Fibroblast of skin of right quadriceps (primary cell): Measurements from ENCODE around the gene NSDHL.
"Not testable (repeated sequence)": the region's sequence is repeated elsewhere in the genome, so short reads cannot be mapped to it uniquely, and the experiment has no call there.

Source experiments
- DNase-seq: peaks from one replicate; pipeline ENCODE4 v3.0.0-alpha.2; 2013

NSDHL gene

DNA sequence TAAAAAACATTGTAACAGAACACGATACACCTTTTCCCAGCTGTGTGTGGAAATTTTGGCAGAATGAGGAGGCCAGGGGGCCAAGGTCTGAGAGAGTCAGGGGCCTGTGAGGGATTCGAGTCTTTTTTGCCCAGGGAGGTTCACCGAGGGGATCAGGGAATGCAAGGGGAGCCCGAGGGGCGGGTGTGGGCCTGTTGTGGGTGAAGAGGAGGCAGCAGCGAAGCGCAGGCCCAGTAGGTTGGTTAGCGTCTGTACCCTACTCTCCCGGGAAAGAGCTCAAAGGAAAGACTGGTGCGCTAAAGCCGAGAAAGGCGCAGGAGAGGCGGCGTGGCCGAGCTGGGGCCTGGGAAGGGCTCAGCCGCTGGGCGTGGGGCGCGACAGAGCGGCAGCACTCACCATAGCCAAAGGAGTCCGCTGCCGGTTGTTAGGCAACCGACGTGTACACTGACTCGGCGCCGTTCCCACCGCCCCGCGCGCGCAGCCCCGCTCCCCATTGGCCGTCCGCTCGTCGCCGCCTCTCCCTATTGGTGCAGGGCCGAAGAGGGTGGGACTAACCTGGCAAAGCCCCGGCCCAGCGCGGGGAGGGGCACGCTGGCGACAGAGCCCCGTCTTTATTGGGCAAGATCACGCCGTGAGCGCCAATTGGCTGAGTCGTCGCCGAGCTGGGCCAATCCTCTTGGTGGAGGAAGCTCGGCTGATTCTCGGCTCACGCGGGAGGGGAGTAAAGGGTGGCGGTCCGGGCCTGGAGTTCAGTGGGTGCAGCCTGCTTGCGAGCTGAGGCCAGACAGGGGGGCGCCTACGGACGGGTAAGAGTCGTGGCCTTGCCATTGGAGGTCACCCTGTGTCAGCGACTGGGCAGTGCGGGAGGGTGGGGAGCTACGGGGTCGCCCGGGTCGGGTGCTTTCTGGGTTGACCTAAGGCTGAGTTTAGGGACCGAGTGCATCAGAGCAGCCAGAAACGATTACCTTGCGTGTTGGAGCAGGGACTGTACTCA lies at the start of gene NSDHL, which contains the start of gene CETN2:
NSDHL (plus strand) TSS at position 752 of the 994 bp plus-strand sequence. CDS start 15,262 bp downstream, outside the sequence.
CETN2 (minus strand) TSS at position 446 of the 994 bp plus-strand sequence; CDS start at position 399, 47 bp downstream.
- DNase-seq: peak; percentile 94

DNA sequence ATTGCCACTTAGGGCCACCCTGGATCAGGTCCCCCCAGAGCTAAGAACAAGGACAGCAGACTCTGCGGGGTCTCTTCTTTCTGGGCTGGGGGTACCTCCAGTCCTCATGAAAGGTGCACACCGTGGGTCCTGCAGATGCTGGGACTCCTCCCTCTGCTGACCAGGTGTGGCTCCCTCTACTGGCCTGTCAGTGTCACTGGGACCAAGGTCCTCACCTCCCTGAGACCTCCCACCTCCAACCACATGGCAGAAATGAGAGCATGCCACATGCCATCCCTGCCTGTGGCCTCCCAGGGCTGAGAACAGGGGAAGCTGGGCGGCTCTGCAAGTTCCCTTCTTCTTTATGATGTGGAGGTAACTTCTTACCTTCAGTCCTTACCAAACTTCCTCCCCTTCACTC lies 43.8 kb upstream of the NSDHL start:
- DNase-seq: not testable (repeated sequence)

DNA sequence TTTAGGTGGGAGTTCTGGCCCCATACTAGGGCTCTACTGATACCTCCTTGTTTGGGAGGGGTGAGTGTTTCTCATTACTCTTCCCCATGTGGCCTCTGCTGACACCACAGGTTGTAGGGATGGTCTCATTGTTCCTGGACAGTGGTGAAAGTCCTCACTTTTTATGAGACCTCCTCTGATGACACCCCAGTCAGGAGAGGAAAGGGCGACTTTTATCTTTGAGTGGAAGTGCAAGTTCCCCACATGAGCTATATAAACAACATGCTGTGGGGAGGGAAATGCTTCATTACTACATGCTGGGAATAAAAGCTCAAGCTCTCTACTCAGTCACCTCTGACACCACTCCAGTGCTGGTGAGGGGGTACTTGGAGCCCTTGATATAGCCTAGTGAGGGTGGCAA lies 31.9 kb upstream of the NSDHL start:
- no peak for DNase-seq

DNA sequence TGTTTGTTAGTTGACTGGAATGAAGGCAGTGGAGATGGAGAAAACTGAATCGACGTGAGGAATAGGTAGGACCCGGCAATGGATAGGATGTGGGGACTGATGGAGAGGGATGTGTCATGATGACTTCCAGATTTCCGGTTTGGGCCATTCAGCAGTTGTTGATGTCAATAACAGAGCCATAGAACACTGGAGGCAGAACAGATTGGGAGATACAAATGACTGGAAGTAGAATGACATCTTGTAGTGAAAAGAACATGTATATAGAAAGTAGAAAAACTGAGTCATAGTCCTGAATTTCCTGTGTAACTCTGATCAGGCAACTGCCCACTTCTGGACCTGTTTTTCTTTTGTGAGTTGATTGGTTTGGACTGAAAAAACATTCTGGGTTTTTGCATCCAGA lies 24.8 kb upstream of the NSDHL start:
- DNase-seq: no peak

DNA sequence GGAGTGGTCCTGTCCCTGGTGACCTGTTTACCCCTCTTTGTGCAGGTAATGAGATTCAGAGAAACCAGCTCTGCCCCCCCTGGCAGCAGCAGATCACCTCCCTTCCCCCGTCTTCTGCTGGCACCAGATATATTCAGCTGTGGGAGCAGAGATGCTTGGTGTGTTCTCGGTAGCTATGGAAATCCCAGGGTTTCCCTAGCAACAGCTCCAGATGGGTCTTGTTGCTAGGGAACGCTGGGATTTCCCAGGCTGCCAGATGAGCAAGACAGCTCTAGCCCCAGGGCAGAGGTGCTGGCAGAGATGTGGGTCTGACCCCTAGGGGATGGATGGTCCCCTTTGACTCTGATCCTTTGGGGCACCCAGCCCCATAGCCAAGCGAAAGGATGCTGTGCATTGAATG lies 20.5 kb upstream of the NSDHL start:
- no peak for DNase-seq

DNA sequence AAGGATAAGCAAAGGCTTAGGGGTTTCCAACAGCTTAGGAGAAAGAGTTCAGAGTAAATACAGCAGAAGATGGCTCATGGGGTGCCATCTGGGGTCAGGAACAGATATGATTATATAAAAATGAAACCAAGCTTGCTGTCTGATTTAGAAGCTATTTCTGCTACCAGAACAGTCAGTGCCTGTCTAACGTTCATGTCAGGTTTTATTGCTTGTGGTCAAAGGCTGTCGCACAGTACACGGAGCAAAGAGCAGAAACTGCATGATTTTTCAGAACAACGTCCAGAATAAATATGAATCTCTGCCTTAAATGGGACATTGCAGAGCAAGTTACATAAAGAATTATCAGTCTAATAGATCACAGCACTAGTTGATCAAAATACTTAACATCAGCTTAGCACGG lies 17.7 kb upstream of the NSDHL start:
- no peak for DNase-seq

DNA sequence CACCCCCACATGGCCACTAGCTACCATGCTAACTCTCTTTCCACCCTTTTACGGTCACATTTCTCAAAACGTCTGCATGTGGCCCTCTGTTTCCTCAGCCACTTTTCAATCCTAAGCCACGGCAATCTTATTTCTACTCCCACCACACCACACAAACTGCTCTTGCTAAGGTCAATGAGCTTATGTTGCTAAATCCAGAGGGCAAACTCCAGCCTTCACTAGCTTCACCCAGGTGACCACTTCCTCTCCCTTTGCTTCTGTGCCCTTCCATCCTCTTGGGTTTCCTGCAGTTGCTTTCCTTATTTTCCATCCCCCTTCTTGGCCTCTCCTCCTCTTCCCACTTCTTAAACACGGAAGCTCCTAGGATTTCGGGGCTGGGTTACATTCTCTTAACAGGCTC lies 16.8 kb upstream of the NSDHL start:
- no peak for DNase-seq

DNA sequence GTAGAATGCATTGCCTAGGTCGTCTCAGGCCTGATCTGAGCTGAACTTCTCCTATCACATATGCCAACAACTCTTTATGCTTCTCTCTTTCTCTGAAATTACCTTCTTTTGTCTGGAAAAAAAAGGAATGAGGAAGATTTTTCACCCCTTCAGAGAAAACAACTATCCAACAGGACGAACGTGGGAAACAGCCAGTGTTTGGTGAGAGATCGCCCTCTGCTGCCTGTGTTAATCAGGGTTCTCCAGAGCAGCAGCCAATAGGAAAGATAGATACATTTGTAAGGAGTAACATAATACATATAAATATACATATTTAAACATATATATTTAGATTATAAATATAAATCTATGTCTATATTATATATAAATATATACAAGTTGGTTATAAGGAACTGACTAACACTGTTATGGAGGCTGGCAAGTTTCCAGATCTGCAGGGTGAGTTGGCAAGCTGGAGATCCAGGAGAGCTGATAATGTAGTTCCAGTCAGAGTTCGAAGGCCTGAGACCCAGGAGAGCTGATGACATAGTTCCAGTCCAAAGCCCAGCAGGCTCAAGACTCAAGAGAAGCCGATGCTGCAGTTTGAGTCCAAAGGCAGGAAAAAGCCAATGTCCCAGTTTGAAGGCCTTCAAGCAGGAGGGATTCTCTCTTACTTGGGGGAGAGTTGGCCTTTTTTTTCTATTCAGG lies 13.6 kb upstream of the NSDHL start:
- DNase-seq: peak; percentile 44

DNA sequence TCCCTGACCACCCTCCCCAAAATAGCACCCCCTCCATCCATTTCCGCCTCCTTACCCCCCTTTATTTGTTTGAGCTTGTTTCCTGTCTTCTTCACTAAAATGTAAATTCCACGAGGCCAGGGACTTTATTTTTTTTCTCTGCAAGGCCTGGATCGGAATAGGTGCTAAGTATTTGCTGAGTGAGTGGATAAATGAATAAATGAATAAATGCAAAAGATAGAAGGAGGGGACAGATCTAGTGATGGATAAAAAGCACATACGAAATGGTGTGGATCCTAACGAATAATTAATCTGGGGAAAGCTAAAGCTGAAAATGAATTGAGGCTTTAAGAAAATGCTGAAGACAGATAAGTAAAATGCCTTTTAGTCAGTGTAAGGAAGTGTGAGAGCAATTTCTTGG lies 12.5 kb upstream of the NSDHL start:
- no peak for DNase-seq

DNA sequence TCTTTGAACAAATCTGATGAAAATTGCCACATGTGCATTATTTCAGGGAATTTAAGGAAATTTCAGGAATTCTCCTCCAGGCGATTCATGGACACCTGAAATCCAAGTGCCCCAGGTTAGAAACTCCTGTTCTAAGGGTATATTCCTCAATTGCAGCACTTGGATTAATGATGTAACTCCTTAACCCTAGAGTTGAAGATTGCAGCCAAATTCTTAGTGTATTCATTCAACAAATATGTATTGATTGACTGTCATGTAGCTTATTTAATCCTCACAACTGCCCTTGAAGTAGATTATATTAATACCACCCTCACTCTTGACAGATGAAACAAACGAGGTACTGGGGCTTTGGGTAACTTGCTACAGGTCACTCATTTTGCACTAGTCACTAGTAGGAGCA lies 11.6 kb upstream of the NSDHL start:
- peak; percentile 39 for DNase-seq

DNA sequence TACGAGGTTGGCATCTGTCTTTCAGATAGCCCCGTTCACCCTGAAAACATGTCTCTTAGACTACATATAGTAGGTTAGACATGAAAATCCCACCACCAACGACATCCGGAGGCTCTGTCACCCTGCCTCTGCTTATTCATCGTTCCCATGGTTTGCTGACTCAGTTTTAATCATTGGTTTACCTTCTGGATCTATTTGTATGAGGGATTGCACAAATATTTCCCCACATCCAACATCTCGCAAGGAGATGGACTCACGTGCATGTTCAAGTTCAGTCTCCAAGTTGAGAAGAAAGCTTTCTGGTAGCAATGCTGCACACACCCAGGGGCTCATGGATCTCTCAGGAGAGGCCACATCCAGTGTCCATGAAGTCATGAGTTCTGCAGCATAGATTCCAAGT lies 11.1 kb upstream of the NSDHL start:
- DNase-seq: peak; percentile 57

DNA sequence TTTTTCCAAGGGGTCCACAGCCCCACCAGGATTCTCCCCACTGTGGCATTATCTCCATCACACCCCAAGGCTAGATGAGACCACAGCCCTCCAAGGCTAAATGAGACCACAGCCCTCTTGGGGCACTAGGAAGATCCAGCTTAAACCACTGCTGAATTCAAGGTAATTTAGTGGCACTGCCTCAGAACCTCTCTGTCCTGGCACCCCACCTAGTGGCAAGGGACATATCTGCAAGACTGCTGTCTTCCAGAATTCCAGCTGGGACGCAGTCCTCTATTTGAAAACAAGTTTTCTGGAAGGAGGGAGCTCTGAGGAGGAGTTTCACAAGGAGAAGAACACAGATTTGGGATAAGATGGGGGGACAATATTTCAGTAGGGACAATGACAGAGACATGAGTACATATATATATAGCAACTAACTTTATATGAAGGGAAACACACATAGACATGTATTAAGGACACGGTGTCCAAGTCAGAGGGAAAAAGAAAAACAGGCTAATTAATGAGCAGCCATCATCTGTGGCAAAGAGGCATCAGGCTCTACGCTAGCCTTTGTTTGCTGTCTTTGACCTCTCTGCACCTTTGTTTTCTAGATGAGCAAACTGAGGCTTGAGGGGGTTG lies 9.6 kb upstream of the NSDHL start:
- no peak for DNase-seq

DNA sequence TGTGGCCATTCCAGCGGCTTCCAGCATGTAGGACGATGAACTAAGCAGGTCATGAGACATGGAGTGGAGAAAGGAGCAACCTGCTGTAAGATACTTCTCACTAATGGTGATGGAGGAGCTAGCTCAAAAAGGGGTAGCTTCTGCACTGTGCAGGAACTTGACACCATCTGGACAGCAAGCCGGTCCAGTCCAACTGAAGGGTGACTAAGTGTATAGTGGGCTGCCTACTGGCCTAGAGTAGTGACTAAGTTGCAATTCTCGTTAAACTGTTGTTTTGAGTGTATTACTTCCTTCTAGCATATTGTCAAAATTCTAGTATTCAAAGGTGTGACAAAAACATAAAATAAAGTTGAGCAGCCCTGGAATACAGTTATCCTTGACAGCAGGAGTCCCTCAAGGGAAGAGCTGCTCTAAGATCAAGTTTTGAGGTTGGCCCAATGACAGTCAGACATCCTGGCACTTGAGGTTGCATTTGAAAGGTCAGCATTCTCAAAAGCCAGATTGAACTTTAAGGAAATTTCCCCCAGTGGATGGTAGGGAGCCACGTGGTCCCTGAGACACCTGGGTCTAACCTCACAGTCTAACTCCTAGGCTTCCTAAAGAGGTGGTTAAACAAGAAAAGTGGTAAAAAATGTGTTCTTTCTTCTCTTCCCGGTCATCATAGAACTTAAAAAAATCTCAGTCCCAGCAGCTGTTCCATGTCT lies 8.3 kb upstream of the NSDHL start:
- DNase-seq: no peak

DNA sequence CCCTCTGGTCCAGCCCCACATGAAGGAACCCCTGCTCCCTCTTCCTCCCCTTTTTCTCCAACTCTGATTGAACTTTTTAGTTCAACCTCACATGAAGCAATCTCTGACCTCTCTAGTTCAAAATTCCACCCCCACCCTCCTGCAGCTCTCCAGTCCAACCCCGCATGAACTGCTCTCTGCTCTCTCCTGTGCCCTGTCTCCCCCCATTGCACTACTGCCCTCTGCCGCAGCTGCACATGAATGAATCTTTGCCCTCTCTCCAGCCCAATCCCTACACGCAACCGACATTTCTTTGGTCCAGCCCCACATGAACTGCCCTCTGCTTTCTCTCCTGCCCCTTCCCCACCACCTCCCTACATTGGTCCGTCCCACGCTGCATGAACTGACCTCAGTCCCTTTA lies 7.2 kb upstream of the NSDHL start:
- no peak for DNase-seq

DNA sequence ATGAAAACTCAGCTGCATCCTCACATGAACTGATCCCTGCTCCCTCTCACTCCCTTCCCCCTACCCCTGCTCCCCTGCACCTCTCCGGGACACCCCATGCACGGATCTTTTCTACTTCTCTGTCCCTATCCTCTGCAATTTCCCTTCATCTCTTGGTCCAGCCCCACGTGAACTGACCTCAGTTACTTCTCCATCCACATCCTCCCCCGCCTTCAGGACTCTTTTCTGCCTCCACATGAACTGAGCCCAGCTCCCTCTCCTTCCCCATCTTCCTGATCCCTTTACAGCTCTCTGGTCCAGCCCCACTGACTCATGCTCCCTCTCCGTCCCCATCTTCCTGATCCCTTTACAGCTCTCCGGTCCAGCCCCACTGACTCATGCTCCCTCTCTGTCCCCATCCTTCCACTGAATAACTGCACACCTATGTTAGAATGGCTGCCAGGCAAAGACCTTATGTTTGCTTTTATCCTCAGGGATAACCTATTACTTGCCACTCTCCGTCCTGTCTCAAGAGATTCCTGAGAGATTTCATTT lies 6.0 kb upstream of the NSDHL start:
- DNase-seq: peak; percentile 7

DNA sequence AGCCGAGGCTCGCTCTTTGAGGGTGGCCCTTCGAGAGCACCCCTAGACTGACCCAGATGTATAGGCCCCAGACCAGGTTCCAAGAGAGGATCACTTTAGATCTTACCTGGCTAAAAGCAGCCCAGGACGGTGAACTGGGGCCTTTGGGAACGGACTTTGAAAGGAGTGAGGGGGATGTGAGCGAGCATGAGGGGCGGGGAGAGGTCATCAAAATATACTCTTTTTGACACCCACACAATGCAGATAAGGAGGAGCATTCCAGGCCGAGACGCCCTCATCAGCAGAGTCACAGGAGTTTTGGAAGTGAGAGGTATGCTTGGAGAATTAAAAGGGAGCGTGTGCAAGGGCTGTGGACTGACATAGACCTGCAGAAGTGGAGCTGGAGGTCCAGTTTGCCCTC lies 528 bp downstream of the NSDHL start:
- DNase-seq: no peak

DNA sequence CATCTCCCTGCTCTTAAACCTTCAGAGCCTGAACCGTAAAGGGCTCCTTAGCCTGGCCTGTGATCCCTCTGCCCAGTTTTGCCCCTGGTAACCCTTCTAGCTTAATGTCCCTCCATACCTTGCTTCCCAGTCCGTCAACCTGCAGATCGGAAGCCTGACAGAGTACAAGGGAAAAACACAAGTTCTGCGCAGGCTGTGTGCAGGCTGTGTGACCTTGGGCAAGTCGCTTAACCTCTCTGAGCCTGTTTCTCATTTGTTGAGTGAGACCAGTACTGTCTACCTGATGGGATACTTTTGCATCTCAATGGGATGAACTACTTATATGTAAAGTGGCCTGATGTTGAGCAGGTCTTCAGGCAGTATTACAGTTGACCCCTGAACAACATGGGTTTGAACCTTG lies 1.7 kb downstream of the NSDHL start:
- DNase-seq: no peak

DNA sequence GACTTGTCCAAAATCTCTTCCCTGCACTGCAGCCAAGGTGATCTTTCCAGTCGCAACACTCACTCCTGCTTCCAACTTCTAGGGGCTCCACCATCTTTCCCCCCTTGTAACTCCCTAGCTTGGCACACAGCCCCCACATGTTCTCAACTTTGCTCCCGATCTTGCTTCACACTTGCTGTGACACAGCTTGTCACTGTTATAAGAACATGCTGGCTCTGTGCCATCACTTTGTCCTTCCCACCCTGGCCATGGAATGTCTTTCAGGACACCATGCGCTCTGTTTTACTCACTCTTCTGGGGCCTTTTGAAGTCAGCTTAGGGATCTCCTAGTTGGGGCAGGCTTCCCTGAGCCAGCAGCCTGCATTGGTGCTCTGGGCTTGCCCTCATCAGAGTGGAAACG lies 2.5 kb downstream of the NSDHL start:
- no peak for DNase-seq

DNA sequence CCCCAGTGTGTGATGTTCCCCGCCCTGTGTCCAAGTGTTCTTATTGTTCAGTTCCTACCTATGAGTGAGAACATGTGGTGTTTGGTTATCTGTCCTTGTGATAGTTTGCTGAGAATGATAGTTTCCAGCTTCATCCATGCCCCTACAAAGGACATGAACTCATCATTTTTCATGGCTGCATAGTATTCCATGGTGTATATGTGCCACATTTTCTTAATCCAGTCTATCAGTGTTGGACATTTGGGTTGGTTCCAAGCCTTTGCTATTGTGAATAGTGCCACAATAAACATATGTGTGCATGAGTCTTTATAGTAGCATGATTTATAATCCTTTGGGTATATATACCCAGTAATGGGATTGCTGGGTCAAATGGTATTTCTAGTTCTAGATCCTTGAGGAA lies 4.6 kb downstream of the NSDHL start:
- DNase-seq: not testable (repeated sequence)

DNA sequence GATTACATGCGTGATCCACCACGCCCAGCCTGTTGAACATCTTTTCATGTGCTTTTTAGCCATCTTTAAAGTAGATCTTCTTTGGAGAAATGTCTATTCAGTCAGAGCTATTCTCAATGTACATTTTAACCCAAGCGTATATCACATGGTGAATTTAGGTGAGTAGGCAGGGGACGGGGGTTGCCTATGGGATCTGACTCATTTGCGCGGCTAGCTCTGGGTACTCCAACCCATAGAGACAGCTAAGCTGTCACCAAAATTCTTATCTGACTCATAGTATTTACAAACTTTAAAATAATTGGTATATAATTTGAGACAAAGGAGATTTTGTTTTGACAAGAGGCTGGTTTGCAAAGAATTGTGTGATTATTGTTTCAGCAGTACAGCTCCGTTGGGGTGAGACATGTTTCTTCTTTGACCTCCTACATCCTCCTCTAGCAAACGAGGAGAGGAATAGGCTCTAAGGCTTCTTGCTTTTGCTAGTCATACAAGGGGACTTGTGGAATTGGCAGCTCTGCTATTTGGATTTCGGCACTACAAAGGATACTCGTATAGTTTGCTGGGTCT lies 12.0 kb downstream of the NSDHL start:
- no peak for DNase-seq

DNA sequence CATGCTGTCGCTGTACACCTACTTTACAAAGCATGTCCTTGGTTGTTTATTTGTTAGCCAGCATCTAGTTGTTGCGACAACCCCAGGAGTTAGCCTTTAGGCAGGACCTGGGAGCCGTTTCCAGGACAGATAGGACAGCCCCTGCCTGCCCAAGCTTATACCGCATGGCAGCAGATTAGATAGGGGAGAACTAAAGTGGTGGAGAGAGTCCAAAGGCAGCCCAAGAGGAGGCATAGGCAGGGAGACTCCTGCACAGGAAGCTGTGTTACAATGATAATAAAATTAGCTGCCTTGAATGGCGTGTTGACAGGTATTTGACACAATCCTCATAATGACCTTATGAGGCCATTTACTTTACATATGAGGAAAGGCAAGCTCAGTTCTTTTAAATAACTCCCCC lies 13.0 kb downstream of the NSDHL start:
- DNase-seq: no peak

DNA sequence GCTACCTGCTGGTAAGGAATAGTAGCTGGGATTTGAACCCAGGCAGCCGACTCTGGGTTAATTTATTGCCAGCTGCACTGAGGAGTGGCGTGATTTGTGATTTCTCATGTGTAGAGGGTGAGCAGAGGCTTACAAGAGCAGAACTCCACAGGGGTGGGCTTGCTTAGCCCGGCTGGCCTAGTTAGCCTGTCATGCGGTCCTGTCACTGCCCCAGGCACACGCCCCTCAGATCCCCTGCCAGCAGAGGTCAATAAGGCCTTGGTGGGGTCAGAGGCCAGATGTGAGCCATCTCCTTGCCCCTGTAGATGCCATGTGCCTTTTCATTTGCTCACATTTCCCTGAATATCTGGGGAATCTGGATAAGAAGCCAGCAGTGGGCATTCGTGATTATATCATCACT lies 13.4 kb downstream of the NSDHL start:
- no peak for DNase-seq
